HG03095 (cell line): ENCODE data around the gene EVL.

Experiments used
- ATAC-seq: cut with Tn5 transposase; IDR thresholded peaks from one replicate; pipeline ENCODE4 v1.9.1; 2021; ENCODE audit warnings: moderate library complexity; ENCODE audit not compliant: unreplicated experiment

EVL gene

GRCh38 chr14:100037353-100037752, 27.9 kb upstream of the EVL start:
- no peak for ATAC-seq

GRCh38 chr14:100038065-100038464, 27.2 kb upstream of the EVL start:
- no peak for ATAC-seq

DNA sequence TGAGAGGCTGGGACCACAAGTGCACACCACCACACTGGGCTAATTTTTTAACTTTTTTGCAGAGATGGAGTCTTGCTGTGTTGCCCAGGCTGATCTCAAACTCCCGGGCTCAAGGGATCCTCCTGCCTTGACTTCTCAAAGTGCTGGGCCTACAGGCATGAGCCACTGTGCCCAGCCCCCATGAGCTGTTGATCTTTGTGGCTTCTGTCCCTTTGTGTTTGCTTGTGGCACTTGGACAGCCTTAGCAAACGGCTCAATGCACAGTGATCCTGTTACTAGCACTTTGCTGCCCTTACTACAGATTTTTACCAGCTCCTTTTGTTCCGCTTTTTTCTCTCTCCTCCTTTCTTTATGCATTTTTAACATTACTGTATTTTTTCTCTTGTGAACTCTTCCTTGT, 25.3 kb upstream of the EVL start:
- no peak for ATAC-seq

DNA sequence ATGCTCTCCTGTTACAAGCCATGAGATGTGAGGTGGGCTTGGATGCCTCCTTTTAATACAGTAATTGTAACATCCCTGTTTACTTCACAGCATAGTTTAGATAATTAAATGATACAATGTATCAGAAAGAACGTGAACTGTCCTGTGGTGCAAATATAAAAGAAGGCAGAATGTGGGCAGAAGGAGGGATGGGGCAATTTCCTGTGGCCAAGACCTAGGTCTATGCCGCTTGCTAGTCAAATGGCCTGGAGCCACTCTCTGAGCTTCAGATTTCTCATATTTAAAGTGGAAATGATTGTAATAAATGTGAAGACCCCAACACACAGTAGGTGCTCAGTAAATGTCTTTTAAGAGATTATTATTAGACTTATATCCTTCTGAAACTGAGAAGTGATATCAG, 24.0 kb upstream of the EVL start:
- ATAC-seq, result no peak

DNA sequence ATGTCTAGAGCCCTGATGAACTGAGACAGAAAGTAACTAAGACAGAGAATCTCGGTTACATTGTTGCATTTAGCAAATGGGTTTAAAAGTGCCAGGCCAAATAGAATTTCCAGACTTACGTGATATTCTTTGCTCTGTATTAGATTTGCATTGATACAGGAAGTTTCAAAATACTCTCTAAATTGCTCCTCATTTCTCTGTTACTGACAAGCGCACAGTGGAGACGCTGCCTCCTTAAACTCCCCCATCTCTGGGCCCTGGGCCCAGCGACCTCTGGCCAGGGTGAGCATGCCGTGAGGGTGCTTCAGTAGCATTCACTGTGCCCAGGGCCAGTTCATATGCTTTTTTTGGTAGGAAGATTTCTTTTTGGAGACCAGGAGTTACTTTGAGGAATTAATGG, 22.9 kb upstream of the EVL start:
- ATAC-seq, result no peak

DNA sequence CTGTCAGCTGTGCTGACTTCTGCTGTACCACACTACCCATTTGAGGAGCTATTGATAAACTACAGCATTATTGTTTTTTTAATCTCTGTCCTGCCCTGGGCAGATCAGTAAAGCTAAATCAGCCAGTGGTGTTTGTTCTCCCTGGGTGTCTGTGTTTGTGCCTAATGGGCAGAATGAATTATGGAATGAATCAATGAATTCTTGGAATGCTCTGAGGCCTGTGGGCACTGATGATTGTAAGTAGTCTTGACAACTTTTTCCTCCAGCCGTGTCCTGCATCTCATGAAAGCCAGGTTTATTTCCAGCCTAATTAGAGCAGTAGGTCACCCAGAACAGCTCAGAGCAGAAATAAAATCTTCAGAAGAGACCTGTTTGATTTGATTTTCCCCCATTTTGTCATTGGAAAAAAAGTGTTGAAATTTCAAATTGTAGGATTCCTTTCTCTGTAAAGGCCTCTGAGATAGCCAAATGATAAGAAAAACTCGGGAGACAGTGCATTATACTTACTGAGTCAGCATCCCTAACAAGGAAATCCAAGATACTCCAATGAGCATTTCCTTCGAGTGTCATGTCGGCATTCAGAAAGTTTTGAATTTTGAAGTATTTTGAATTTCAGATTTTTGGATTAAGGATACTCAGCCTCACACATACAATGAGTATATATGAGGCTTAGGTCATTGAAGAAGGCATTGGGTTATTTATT, 19.4 kb upstream of the EVL start:
- no peak for ATAC-seq

GRCh38 chr14:100047600-100047999, 17.6 kb upstream of the EVL start:
- ATAC-seq, result no peak

GRCh38 chr14:100048786-100049185, 16.4 kb upstream of the EVL start:
- ATAC-seq, result no peak

- ATAC-seq, result no peak
These were observed 16.0 kb upstream of the EVL start for GRCh38 chr14:100049220-100049619.

- ATAC-seq, result no peak
These were observed 14.1 kb upstream of the EVL start for GRCh38 chr14:100051103-100051502.

- ATAC-seq, result no peak
These were observed 13.7 kb upstream of the EVL start for GRCh38 chr14:100051543-100051942.

DNA sequence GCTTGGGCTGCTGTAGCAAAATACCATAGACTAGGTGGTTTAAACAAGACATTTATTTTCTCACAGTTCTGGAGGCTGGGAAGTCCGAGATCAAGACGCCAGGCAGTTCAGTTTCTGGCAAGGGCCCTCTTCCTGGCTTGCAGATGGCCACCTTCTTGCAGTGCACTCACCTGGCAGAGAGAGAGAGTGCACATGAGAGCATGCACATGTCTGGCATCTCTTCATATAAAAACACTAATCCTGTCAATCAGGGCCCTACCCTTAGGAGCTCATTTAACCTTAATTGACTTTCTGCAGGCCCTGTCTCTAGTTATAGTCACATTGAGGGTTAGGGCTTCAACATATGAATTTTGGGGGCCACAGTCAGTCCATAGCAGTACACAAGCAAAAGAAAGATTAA, 12.4 kb upstream of the EVL start:
- no peak for ATAC-seq

DNA sequence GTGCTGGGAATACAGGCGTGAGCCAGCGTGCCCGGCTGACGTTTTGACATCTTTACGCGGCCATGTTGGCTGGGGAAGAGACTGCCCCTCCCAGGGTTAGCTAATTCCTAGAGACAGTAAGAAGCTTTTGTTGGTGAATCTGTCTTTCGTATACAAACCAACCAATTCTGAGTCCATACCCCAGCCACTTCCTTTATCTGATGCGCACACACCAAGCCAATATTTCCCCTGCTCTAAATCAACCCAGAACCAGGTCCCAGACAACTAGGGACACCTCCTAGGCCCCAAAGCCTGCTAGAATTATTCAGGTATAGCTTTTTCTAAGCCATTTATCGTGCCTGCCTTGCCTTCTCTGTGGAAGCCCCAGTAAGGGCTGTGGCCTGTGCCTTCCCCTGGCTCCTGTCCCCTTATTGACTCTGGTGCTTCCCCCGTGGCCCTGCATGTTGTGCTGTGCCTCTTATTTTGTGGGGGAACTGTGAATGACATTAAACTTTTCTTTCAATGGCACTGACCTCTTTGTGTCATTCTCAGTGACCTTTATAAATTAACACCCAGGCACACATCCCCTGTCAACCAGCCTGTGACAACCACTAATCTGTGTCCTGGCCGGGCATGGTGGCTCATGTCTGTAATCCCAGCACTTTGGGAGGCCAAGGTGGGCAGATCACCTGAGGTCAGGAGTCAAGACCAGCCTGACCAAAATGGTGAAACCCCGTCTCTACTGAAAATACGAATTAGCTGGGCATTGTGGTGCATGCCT, 10.7 kb upstream of the EVL start:
- ATAC-seq, result no peak

DNA sequence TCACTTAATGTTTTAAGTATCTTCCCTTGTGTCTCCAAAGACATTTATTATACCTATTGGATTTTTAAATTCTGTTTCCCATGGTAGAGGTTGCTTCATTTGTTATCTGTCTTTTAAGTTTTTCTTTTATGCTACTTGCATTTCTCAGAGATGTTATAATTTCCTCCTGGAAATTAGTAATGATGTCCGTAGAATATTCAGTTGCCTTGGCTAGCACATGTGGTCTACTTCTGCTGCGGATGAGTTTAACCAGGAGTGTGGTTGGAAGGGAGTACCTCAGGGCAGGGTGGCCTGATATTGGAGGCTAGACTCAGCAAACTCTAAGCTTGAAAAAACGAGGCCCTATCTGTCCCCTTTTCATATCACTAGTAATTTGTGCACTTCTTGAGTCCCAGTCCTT, 8.8 kb upstream of the EVL start:
- ATAC-seq, result no peak

GRCh38 chr14:100056964-100057795, 8.0 kb upstream of the EVL start:
- ATAC-seq, result no peak

DNA sequence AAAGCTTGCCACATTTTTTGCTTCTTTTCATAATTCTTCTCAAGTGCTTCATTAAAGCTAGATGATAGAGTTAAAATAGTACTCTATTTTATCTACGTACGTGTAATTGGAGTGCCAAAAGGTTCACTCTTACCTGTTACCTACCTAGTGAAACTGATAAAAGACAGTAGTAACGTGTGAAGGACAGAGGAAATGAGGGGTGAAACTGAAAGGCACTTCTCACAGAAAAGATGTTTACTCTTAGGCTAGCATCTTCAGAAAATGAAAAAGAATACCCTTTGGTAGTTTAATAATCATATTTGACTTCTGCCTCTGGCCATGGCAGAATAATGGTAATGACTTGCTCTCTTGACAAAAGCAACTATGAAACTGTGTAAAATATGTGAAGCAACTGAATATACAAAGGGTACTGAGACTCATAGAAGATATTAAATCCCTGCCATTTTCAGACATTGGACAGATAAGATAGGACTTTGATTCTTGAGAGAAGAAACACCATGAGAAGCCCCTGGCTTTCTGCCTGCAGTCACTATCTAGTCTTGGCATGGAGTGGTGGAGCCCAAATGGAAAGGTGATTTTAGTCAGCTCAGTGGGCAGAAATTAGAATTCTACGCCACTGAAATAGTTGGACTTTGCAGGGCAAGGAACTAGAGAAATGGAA, 6.3 kb upstream of the EVL start:
- ATAC-seq, result peak; percentile 70

GRCh38 chr14:100059438-100059781, 5.8 kb upstream of the EVL start:
- no peak for ATAC-seq

- no peak for ATAC-seq
These were observed 4.5 kb upstream of the EVL start for GRCh38 chr14:100060760-100061159.

- ATAC-seq, result no peak
These were observed 2.6 kb upstream of the EVL start for GRCh38 chr14:100062590-100062989.

GRCh38 chr14:100063314-100063941, 1.8 kb upstream of the EVL start:
- no peak for ATAC-seq
